K562 (cell line): Measurements from ENCODE around the gene FOXJ1. TPM values are rescaled to one million over a fixed set of nuclear protein-coding genes. Genes with fewer than 3 reads are reported as not detected.

ENCODE experiments used
- EP400 ChIP-seq: fragments of 450-650 bp; IDR thresholded peaks from 2 replicates; pipeline ENCODE4 v1.6.1; 2017; ENCODE audit warnings: antibody characterized with exemption, mild to moderate bottlenecking, moderate library complexity
- ETV6 ChIP-seq, 3 experiments: fragments of 150-350 bp in 1 of 3; sonication (generic) in 1 of 3; formaldehyde crosslinking in 1 of 3; IDR thresholded peaks; 2 replicates each; pipeline versions ENCODE4 v1.6.1 to v1.8.0; 2014 to 2022; ENCODE audit warnings: borderline replicate concordance in 2 of 3, low read depth in 2 of 3, antibody characterized with exemption in 1 of 3, low read length in 1 of 3, mild to moderate bottlenecking in 1 of 3, missing genetic modification reagents in 1 of 3
- FIP1L1 ChIP-seq: fragments of 200-400 bp; formaldehyde crosslinking; IDR thresholded peaks from 2 replicates; pipeline ENCODE4 v1.6.1; 2018; ENCODE audit warnings: mild to moderate bottlenecking, low read depth, low read length; ENCODE audit not compliant: poor library complexity, severe bottlenecking
- HCFC1 ChIP-seq: IDR thresholded peaks from 2 replicates; pipeline ENCODE4 v1.6.1; 2012; ENCODE audit warnings: low read depth, low read length, improper control_type of control experiment
- PHB ChIP-seq: fragments of 250-450 bp; sonication (Bioruptor Pico); IDR thresholded peaks from 2 replicates; pipeline ENCODE4 v1.5.0; 2021
- PHF21A ChIP-seq: fragments of 450-650 bp; IDR thresholded peaks from 2 replicates; pipeline ENCODE4 v1.6.1; 2017; ENCODE audit warnings: low read depth, borderline replicate concordance
- POLR2G ChIP-seq: fragments of 200-400 bp; formaldehyde crosslinking; IDR thresholded peaks from 2 replicates; pipeline ENCODE4 v1.6.1; 2017; ENCODE audit warnings: low read depth, mild to moderate bottlenecking, antibody characterized with exemption, low read length, moderate library complexity
- PRPF4 ChIP-seq: fragments of 200-400 bp; formaldehyde crosslinking; IDR thresholded peaks from one replicate; pipeline ENCODE4 v1.6.1; 2017; ENCODE audit warnings: low read length, low read depth, mild to moderate bottlenecking; ENCODE audit not compliant: insufficient read depth, poor library complexity, severe bottlenecking
- SMAD2 ChIP-seq: fragments of 150-350 bp; IDR thresholded peaks from 2 replicates; pipeline ENCODE4 v1.6.1; 2014; ENCODE audit warnings: low read depth, mild to moderate bottlenecking, low read length
- TOE1 ChIP-seq, 2 experiments: fragments of 450-650 bp in 1 of 2; sonication (generic) in 1 of 2; formaldehyde crosslinking in 1 of 2; IDR thresholded peaks; 2 replicates each; pipeline versions ENCODE4 v1.7.1 to v1.8.0; 2016 to 2022; ENCODE audit warnings: borderline replicate concordance in 2 of 2, mild to moderate bottlenecking in 2 of 2, antibody characterized with exemption in 1 of 2, inconsistent platforms in 1 of 2, low read depth in 1 of 2, missing genetic modification reagents in 1 of 2, moderate library complexity in 1 of 2
- ZNF584 ChIP-seq: fragments of 200-800 bp; sonication (Bioruptor generic); IDR thresholded peaks from 2 replicates; pipeline ENCODE4 v1.6.1; 2016; ENCODE audit warnings: low read depth, mild to moderate bottlenecking, missing genetic modification characterization, missing compliant biosample characterization
- ZNF695 ChIP-seq: fragments of 450-650 bp; formaldehyde crosslinking; IDR thresholded peaks from 2 replicates; pipeline ENCODE4 v1.4.0; 2020; ENCODE audit warnings: mild to moderate bottlenecking, moderate library complexity
- polyA plus RNA-seq, 8 experiments: library from polyadenylated mRNA; depleted of rRNA in 4 of 8; stranded (reverse) in 5 of 8; unstranded in 3 of 8; fragments of >200 nt; fragmentation: Nextera tagmentation in 2 of 8; fragmentation: Illumina TruSeq in 1 of 8; extraction: Ambion mirVana in 2 of 8; extraction: Trizol in 1 of 8; gene quantifications; 2 replicates each; pipeline versions ENCODE4 v1.2.1 to v1.2.3, GENCODE V29; 2011 to 2014; ENCODE audit warnings: inconsistent platforms in 1 of 8, missing spikeins in 1 of 8
- total RNA-seq, 7 experiments: library from RNA; depleted of rRNA in 6 of 7; stranded (reverse); fragments of >200 nt in 6 of 7; fragmentation: Illumina TruSeq in 2 of 7; extraction: Trizol in 2 of 7; gene quantifications; 2 replicates each; pipeline versions ENCODE4 v1.2.1 to v1.2.3, GENCODE V29; 2011 to 2021; ENCODE audit warnings: low replicate concordance in 1 of 7
- TF ChIP-seq, protein P1 (sequence below), 2 experiments: fragments of 450-650 bp in 1 of 2; sonication (generic) in 1 of 2; formaldehyde crosslinking in 1 of 2; IDR thresholded peaks; 2 replicates each; pipeline versions ENCODE4 v1.7.1 to v1.9.0; 2016 to 2022; ENCODE audit warnings: inconsistent platforms in 1 of 2, mild to moderate bottlenecking in 1 of 2, missing genetic modification reagents in 1 of 2

FOXJ1 gene
- total and polyA plus RNA-seq, 9 of the 15 experiments (the other 6 are each of a cell fraction or from before 2014, with no cell fraction given): 0.07 TPM; not detected in 8

DNA sequence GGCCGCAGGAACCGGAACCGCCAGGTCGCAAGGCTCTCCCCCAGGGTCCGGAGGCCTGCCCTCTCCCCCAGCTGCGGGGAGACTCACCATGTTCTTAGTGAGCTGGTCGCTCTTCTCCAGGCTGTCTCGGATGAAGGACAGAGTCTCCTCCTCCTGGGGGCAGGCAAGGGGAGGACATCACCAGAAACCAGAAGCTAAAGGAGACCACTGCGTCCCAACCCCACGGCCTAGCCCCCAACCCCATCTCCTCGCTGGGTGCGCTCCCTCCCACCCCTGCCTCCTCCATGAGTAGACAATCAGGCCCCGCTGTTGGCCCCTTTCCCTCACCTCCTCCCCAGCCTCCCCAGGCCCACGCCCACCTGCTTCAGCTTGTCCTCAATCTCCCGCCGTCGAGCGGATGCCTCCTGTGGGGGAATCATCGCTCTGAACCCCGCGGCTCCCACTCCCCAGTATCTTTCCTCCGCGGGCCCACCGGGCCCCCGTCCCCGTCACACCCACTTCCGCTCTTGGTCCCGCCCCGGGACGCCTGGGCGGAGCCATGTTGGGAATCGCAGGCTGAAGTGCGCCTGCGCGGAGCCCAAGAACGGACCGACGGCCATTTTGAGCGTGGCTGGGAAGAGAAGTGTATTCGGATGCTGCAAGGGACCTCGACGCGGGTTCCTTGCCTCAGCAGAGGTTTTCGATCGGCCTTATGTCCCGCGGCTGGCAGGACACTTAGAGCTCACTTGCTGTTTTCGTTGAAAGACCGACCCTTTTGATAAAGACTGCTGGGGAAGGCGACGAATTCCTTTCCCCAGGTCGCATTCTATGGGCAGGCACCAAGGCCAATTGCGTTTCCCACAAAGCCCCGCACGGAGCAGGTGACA lies 37.5 kb downstream of the FOXJ1 start, which contains the start of gene EXOC7 (continued):
- TF ChIP-seq, protein P1, sequence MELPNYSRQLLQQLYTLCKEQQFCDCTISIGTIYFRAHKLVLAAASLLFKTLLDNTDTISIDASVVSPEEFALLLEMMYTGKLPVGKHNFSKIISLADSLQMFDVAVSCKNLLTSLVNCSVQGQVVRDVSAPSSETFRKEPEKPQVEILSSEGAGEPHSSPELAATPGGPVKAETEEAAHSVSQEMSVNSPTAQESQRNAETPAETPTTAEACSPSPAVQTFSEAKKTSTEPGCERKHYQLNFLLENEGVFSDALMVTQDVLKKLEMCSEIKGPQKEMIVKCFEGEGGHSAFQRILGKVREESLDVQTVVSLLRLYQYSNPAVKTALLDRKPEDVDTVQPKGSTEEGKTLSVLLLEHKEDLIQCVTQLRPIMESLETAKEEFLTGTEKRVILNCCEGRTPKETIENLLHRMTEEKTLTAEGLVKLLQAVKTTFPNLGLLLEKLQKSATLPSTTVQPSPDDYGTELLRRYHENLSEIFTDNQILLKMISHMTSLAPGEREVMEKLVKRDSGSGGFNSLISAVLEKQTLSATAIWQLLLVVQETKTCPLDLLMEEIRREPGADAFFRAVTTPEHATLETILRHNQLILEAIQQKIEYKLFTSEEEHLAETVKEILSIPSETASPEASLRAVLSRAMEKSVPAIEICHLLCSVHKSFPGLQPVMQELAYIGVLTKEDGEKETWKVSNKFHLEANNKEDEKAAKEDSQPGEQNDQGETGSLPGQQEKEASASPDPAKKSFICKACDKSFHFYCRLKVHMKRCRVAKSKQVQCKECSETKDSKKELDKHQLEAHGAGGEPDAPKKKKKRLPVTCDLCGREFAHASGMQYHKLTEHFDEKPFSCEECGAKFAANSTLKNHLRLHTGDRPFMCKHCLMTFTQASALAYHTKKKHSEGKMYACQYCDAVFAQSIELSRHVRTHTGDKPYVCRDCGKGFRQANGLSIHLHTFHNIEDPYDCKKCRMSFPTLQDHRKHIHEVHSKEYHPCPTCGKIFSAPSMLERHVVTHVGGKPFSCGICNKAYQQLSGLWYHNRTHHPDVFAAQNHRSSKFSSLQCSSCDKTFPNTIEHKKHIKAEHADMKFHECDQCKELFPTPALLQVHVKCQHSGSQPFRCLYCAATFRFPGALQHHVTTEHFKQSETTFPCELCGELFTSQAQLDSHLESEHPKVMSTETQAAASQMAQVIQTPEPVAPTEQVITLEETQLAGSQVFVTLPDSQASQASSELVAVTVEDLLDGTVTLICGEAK (IDR thresholded peaks at IDR 0.05): peak; percentile 84
- TF ChIP-seq, protein P1 (CRISPR knock-in tag; IDR thresholded peaks at IDR 0.05): no peak
- TF ChIP-seq ETV6 (IDR thresholded peaks at IDR 0.05; ENCODE audit: borderline replicate concordance in 1 of 2, low read depth in 2 of 2, low read length in 1 of 2) (no peak), ETV6 (CRISPR knock-in tag; IDR thresholded peaks at IDR 0.05; ENCODE audit: borderline replicate concordance) (no peak), POLR2G (peak; percentile 93), TOE1 (IDR thresholded peaks at IDR 0.05; ENCODE audit: borderline replicate concordance) (no peak), TOE1 (CRISPR knock-in tag; IDR thresholded peaks at IDR 0.05; ENCODE audit: borderline replicate concordance, low read depth) (0 out of 2 replicates have a peak, but pooled peaks have one; percentile 2), PHB (CRISPR knock-in tag) (no peak), SMAD2 (no peak), HCFC1 (peak; percentile 71), EP400 (peak; percentile 63), ZNF584 (CRISPR knock-in tag) (0 out of 2 replicates have a peak, but pooled peaks have one; percentile 13), PRPF4 (no peak), ZNF695 (CRISPR knock-in tag) (no peak), FIP1L1 (no peak), PHF21A (no peak)
